Chondrocyte (in vitro differentiated cells): ENCODE results near the gene TM4SF5. TPM values are rescaled to one million over a fixed set of nuclear protein-coding genes. Genes with fewer than 3 reads are reported as not detected.

Experiments used
- DNase-seq: peaks from one replicate; pipeline ENCODE4 v3.0.0; 2021; ENCODE audit warnings: mixed read lengths, low spot score
- H3K27ac Mint-ChIP-seq: one replicate; pipeline ENCODE4 v1.8.0; 2021; ENCODE audit warnings: mild to moderate bottlenecking, moderate library complexity, mixed read lengths; ENCODE audit not compliant: unreplicated experiment
- H3K27me3 Mint-ChIP-seq: 2 replicates; pipeline ENCODE4 v1.8.0; 2021; ENCODE audit warnings: low read depth, mixed read lengths
- H3K36me3 Mint-ChIP-seq: 2 replicates; pipeline ENCODE4 v1.8.0; 2021; ENCODE audit warnings: low read depth, mixed read lengths
- H3K4me1 Mint-ChIP-seq: 2 replicates; pipeline ENCODE4 v1.8.0; 2021; ENCODE audit warnings: low read depth, mild to moderate bottlenecking, mixed read lengths
- H3K4me3 Mint-ChIP-seq: one replicate; pipeline ENCODE4 v1.8.0; 2021; ENCODE audit warnings: mild to moderate bottlenecking, moderate library complexity, mixed read lengths; ENCODE audit not compliant: unreplicated experiment
- H3K9me3 Mint-ChIP-seq: 2 replicates; pipeline ENCODE4 v1.8.0; 2021; ENCODE audit warnings: low read depth, mixed read lengths
- total RNA-seq: library from RNA; stranded (reverse); gene quantifications from 3 replicates; pipeline ENCODE4 v1.2.1, GENCODE V29; 2021
- TF ChIP-seq, protein P1 (sequence below): fragments of 200-600 bp; sonication (generic); IDR thresholded peaks from 2 replicates; pipeline ENCODE4 v1.5.0; 2021; ENCODE audit warnings: antibody characterized with exemption, mild to moderate bottlenecking, moderate library complexity

Gene TM4SF5
- total RNA-seq, 1 donor from 2014 or later, result not detected

DNA sequence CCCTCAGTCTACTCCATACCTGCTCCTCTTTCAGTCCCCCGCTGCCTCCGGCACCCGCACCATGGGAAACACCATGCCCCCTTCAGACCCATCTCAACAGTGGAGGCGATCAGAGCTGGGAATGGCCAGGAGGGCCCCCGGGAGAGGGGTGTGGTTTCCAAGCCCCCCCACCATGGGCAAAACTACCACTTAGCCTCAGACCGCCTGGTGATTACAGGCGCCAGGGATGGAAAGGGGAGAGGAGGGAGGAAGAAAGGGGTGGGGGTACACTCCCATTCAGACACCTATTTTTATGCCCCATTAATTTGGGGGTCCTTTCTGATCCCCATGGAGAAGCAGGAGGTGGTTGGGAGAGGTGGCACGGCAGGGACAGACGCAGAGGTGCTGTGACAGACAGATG, 30.5 kb downstream of the TM4SF5 start, which contains the start of gene C17orf114:
TSS of gene C17orf114 (minus strand) at position 101 of the 400 bp plus-strand sequence.
- Mint-ChIP-seq H3K4me3 (no peak within 1 kb of the TSS), H3K27ac (no peak within 1 kb of the TSS), H3K4me1 (peaks cover 9% of the 10 kb centered on the region), H3K9me3 (no peaks in the 10 kb centered on the region), H3K36me3 (peaks cover 7% of the 10 kb centered on the region), H3K27me3 (no peaks in the 10 kb centered on the region)
- DNase-seq, result no peak
- TF ChIP-seq, protein P1, sequence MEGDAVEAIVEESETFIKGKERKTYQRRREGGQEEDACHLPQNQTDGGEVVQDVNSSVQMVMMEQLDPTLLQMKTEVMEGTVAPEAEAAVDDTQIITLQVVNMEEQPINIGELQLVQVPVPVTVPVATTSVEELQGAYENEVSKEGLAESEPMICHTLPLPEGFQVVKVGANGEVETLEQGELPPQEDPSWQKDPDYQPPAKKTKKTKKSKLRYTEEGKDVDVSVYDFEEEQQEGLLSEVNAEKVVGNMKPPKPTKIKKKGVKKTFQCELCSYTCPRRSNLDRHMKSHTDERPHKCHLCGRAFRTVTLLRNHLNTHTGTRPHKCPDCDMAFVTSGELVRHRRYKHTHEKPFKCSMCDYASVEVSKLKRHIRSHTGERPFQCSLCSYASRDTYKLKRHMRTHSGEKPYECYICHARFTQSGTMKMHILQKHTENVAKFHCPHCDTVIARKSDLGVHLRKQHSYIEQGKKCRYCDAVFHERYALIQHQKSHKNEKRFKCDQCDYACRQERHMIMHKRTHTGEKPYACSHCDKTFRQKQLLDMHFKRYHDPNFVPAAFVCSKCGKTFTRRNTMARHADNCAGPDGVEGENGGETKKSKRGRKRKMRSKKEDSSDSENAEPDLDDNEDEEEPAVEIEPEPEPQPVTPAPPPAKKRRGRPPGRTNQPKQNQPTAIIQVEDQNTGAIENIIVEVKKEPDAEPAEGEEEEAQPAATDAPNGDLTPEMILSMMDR, result no peak

DNA sequence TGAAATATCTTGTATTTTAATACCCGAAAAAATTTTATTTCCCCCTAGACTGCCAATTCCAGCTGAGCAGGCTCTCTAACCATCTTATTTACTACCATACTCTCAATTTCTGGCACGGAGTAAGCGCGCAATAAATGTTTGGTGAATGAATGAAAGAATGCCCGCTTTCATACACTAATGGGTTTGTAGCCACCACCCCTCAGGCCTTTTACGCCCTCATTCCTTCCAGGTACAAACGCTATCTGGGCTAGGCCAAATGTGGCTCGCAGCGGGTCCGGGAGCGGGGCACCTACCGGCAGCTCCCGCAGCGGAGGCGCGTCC, 34.7 kb downstream of the TM4SF5 start:
- DNase-seq, result no peak
- Mint-ChIP-seq H3K27me3 (no peaks in the 10 kb centered on the region), H3K4me3 (peak overlapping the region; percentile 66), H3K4me1 (peaks cover 22% of the 10 kb centered on the region), H3K9me3 (no peaks in the 10 kb centered on the region), H3K27ac (no peak overlapping the region), H3K36me3 (peaks cover 11% of the 10 kb centered on the region)
- TF ChIP-seq, protein P1, result no peak

DNA sequence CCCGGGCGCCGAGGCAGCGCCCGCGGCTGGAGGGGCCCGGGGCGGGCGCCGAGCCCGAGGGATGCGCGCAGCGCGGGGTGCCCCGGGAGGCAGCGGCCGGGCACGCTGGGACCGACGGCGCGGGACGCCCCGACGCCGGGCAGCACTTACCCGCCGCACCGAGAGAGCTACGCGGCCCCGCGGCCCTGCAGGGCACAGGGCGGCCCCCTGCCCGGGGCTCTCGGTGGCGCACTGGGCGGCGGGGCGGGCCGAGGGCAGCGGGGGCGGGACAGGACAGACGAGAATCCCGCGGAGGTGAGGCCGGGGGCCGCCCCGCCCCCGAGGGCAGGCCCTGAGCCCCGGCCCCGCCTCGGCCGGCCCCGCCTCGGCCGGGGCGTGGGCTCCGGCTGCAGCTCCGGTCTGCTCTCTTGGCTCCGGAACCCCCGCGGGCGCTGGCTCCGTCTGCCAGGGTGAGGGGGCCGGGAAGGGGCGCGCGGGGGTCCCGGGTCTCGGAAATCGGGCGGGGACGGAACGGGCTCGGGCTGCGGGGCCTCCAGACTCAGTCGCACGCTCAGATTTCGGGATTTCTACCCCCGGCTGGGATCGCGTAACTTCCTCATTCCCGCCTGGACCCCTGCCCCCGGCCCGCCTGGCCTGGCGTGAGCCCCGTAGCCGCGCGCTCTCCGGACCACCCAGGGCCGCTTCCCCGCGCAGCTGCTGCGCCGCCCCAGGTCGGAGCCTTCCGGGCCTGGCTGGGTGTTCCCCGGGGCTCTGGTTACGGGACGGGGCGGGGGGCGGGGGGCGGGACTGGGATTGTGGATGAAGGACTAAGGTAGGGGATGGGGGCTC, 35.3 kb downstream of the TM4SF5 start, which contains the start of gene PLD2:
TSS of gene PLD2 (plus strand) at position 376 of the 828 bp plus-strand sequence. CDS start 621 bp downstream, outside the sequence.
- Mint-ChIP-seq H3K36me3 (peaks cover 13% of the 10 kb centered on the region), H3K4me1 (peaks cover 22% of the 10 kb centered on the region), H3K9me3 (no peaks in the 10 kb centered on the region), H3K4me3 (peak within 1 kb of the TSS; percentile 80), H3K27ac (peak within 1 kb of the TSS; percentile 73), H3K27me3 (no peaks in the 10 kb centered on the region)
- TF ChIP-seq, protein P1, result no peak
- DNase-seq, result no peak

DNA sequence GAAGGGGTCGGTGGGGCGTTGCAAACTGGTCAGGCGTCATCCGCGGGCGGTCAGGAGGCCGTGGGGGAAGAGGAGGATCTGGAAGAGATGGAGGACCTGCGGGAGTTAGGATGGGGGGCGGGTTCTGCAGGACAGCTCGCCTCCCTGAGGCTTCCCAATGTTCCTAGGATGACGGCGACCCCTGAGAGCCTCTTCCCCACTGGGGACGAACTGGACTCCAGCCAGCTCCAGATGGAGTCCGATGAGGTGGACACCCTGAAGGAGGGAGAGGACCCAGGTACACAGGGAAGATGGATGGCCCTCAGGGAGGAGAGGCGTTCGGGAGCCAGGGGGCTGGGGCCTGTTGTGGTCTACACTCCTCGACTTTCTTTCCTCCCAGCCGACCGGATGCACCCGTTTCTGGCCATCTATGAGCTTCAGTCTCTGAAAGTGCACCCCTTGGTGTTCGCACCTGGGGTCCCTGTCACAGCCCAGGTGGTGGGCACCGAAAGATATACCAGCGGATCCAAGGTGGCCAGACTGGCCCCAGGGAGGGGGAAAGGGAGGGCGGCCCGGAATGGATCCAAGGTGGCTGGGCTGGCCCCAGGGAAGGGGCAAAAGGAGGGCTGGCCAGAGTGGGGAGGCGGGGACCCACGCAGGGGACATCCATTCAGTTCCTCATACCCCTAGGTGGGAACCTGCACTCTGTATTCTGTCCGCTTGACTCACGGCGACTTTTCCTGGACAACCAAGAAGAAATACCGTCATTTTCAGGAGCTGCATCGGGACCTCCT, 36.1 kb downstream of the TM4SF5 start:
- H3K27me3 Mint-ChIP-seq, result no peaks in the 10 kb centered on the region
- TF ChIP-seq, protein P1, result no peak
- H3K4me3 Mint-ChIP-seq, result peak overlapping the region; percentile 80
- peaks cover 22% of the 10 kb centered on the region for H3K4me1 Mint-ChIP-seq
- H3K36me3 Mint-ChIP-seq, result peaks cover 13% of the 10 kb centered on the region
- peak overlapping the region; percentile 73 for H3K27ac Mint-ChIP-seq
- DNase-seq, result no peak
- H3K9me3 Mint-ChIP-seq, result no peaks in the 10 kb centered on the region

DNA sequence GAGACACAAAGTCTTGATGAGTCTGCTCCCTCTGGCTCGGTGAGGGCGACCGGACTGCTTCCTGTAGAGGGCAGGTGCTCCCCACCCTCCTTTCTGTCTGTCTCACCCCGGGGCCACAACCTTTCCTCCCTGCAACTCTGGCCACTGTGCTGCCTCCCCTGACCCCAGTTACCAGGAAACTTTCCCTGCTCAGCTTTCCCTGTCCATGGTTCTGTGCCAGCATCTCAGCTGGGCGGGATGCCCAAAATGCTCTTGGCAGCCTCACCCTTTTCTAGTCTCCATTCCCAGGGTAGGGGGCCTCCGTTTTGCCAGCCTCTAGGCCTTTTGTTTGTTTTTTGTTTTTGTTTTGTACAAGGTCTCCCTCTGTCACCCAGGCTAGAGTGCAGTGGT, 36.7 kb downstream of the TM4SF5 start:
- no peak overlapping the region for H3K27ac Mint-ChIP-seq
- H3K9me3 Mint-ChIP-seq, result no peaks in the 10 kb centered on the region
- peaks cover 22% of the 10 kb centered on the region for H3K4me1 Mint-ChIP-seq
- H3K27me3 Mint-ChIP-seq, result no peaks in the 10 kb centered on the region
- DNase-seq, result no peak
- peak overlapping the region; percentile 12 for H3K4me3 Mint-ChIP-seq
- TF ChIP-seq, protein P1, result no peak
- H3K36me3 Mint-ChIP-seq, result peaks cover 13% of the 10 kb centered on the region
